Endothelial cell of umbilical vein (primary cell): ENCODE data around the gene LOXHD1. TPM values are rescaled to one million over a fixed set of nuclear protein-coding genes. Genes with fewer than 3 reads are reported as not detected.

Experiments used
- BruUV-seq: library from RNA; stranded (reverse); fragments of 400-500 nt; replicated peaks from 2 replicates; lab custom pipeline; 2021; lab: Mats Ljungman, UMichigan
- CTCF ChIA-PET: fragments of 300-600, 350-600 bp; sonication (Branson Sonifier 250); formaldehyde crosslinking; loops from one replicate; lab custom pipeline; 2021; ENCODE audit warnings: antibody characterized with exemption, inconsistent platforms; lab: Charles Lee
- POLR2A ChIA-PET: fragments of 300-600, 350-600 bp; sonication (Branson Sonifier 250); formaldehyde crosslinking; loops from one replicate; lab custom pipeline; 2021; ENCODE audit warnings: antibody characterized with exemption, inconsistent platforms; lab: Charles Lee
- DNase-seq: peaks from one replicate; pipeline ENCODE4 v3.0.0-alpha.2; 2011; ENCODE audit warnings: low read depth, low spot score
- FAIRE-seq: peaks from 2 replicates; lab custom pipeline; 2011; peaks lifted over from hg19 to GRCh38; lab: Jason Lieb, UNC
- H2AFZ ChIP-seq: 2 replicates; pipeline ENCODE4 v1.6.0; 2012; ENCODE audit warnings: low read depth, low read length, control low read depth, inconsistent platforms
- H3K27ac ChIP-seq: 2 replicates; pipeline ENCODE4 v1.5.1; 2011; ENCODE audit warnings: low read depth, mild to moderate bottlenecking, control low read depth, low read length, moderate library complexity; ENCODE audit not compliant: insufficient read depth
- H3K27me3 ChIP-seq, 2 experiments: 2 replicates each; pipeline versions ENCODE4 v1.6.0 to v1.6.1; 2011; ENCODE audit warnings: low read length in 2 of 2, mixed read lengths in 1 of 2; ENCODE audit not compliant: control insufficient read depth in 2 of 2, insufficient read depth in 2 of 2
- H3K36me3 ChIP-seq, 2 experiments: 2 replicates in 1 of 2; 3 replicates in 1 of 2; pipeline ENCODE4 v1.5.1; 2011; ENCODE audit warnings: low read length in 2 of 2, mild to moderate bottlenecking in 1 of 2, moderate library complexity in 1 of 2; ENCODE audit not compliant: control insufficient read depth in 2 of 2, insufficient read depth in 2 of 2; ENCODE audit errors: extremely low read depth in 1 of 2
- H3K4me1 ChIP-seq: 3 replicates; pipeline ENCODE4 v1.5.1; 2011; ENCODE audit warnings: mild to moderate bottlenecking, low read length; ENCODE audit not compliant: control insufficient read depth, insufficient read depth; ENCODE audit errors: extremely low read depth
- H3K4me2 ChIP-seq: 2 replicates; pipeline ENCODE4 v1.6.1; 2011; ENCODE audit warnings: low read length, control low read depth, mixed read lengths; ENCODE audit not compliant: insufficient read depth
- H3K4me3 ChIP-seq, 3 experiments: fragments of 200-600 bp in 1 of 3; sonication (generic), shearing (Covaris generic) in 1 of 3; replicated peaks in 1 of 3; 2 replicates each; pipeline ENCODE4 v1.5.1; 2011 to 2016; ENCODE audit warnings: control low read depth in 3 of 3, low read length in 3 of 3, mild to moderate bottlenecking in 2 of 3, inconsistent platforms in 1 of 3, low read depth in 1 of 3, moderate library complexity in 1 of 3; ENCODE audit not compliant: insufficient read depth in 1 of 3
- H3K79me2 ChIP-seq: 2 replicates; pipeline ENCODE4 v1.6.0; 2012; ENCODE audit warnings: low read length, inconsistent platforms; ENCODE audit not compliant: control insufficient read depth, insufficient read depth
- H3K9ac ChIP-seq: replicated peaks from 2 replicates; pipeline ENCODE3; 2011; ENCODE audit warnings: low read length, control low read depth; ENCODE audit not compliant: insufficient read depth; ENCODE audit errors: extremely low read depth
- H3K9me1 ChIP-seq: replicated peaks from 3 replicates; pipeline ENCODE4 v1.6.0; 2011; ENCODE audit warnings: mild to moderate bottlenecking, low read length; ENCODE audit not compliant: control insufficient read depth, insufficient read depth; ENCODE audit errors: extremely low read depth
- H3K9me3 ChIP-seq: replicated peaks from 2 replicates; pipeline ENCODE4 v1.5.1; 2012; ENCODE audit warnings: low read length, inconsistent platforms; ENCODE audit not compliant: control insufficient read depth, insufficient read depth
- H4K20me1 ChIP-seq: replicated peaks from 2 replicates; pipeline ENCODE3; 2011; ENCODE audit warnings: mild to moderate bottlenecking, low read length; ENCODE audit not compliant: control insufficient read depth, insufficient read depth; ENCODE audit errors: extremely low read depth
- CTCF ChIP-seq, 2 donors: IDR thresholded peaks; 1 replicate in 1 of 2; 2 replicates in 1 of 2; pipeline ENCODE4 v1.5.1; 2011; ENCODE audit warnings: low read length in 2 of 2, mild to moderate bottlenecking in 2 of 2, moderate library complexity in 2 of 2, control low read depth in 1 of 2, inconsistent platforms in 1 of 2, low read depth in 1 of 2; ENCODE audit not compliant: insufficient read depth in 1 of 2; ENCODE audit errors: extremely low read depth in 1 of 2
- EZH2 ChIP-seq: IDR thresholded peaks from 2 replicates; pipeline ENCODE4 v1.6.1; 2012; ENCODE audit warnings: borderline replicate concordance, low read depth, mild to moderate bottlenecking, moderate library complexity, low read length, inconsistent platforms; ENCODE audit not compliant: severe bottlenecking
- FOS ChIP-seq: IDR thresholded peaks from 2 replicates; pipeline ENCODE4 v1.6.1; 2011; ENCODE audit warnings: mild to moderate bottlenecking, low read length, moderate library complexity, borderline replicate concordance; ENCODE audit not compliant: insufficient read depth
- GATA2 ChIP-seq: IDR thresholded peaks from 2 replicates; pipeline ENCODE4 v1.7.0; 2011; ENCODE audit warnings: low read depth, mild to moderate bottlenecking, moderate library complexity, mixed read lengths, low read length; ENCODE audit not compliant: insufficient read length, insufficient read depth
- JUN ChIP-seq: IDR thresholded peaks from 2 replicates; pipeline ENCODE4 v1.6.1; 2011; ENCODE audit warnings: borderline replicate concordance, low read depth; ENCODE audit not compliant: insufficient read length, insufficient read depth
- MAX ChIP-seq: IDR thresholded peaks from 2 replicates; pipeline ENCODE4 v1.6.1; 2011; ENCODE audit not compliant: insufficient read depth, insufficient read length
- MYC ChIP-seq: IDR thresholded peaks from one replicate; pipeline ENCODE4 v1.6.1; 2011; ENCODE audit warnings: mild to moderate bottlenecking, low read depth, low read length
- POLR2A ChIP-seq: IDR thresholded peaks from 2 replicates; pipeline ENCODE4 v1.6.1; 2012; ENCODE audit warnings: low read depth, mild to moderate bottlenecking, control low read depth, low read length
- POLR2AphosphoS5 ChIP-seq: IDR thresholded peaks from 2 replicates; pipeline ENCODE4 v1.6.1; 2012; ENCODE audit warnings: low read depth, mild to moderate bottlenecking, control low read depth, low read length, moderate library complexity; ENCODE audit not compliant: insufficient read depth
- dilution Hi-C: fragments of 300-500 bp; cut with MboI; formaldehyde crosslinking; loops from one replicate; pipeline ENCODE4 v1.15.0; 2019; ENCODE audit warnings: low sequenced_read_pairs; ENCODE audit not compliant: extremely low pct_ligation_motif_present
- intact Hi-C: fragments of 100-400 bp; cut with micrococcal nuclease; formaldehyde crosslinking; loops from one replicate; pipeline ENCODE4 v1.10.0; 2022
- polyA plus RNA-seq, 4 experiments: library from polyadenylated mRNA; depleted of rRNA in 3 of 4; stranded (reverse) in 3 of 4; unstranded in 1 of 4; fragments of >200 nt; gene quantifications; 2 replicates each; pipeline versions ENCODE4 v1.2.1 to v1.2.3, GENCODE V29; 2011 to 2012; ENCODE audit warnings: missing spikeins in 1 of 4
- total RNA-seq: library from RNA; stranded (reverse); gene quantifications from 2 replicates; pipeline ENCODE4 v1.2.3, GENCODE V29; 2021

The LOXHD1 gene
- total and polyA plus RNA-seq, 2 donors (not counting 3 experiments of a cell fraction or from before 2014, with no cell fraction given) = not detected

- ChIA-PET POLR2A (no interaction called here), CTCF (interaction anchor here (0.6 to 5.0 kb wide), 9 partner anchors 15 to 336 kb away, joined by 3 to 55 read pairs (median 5); a partner anchor contains a TSS)
- H3K79me2 ChIP-seq = no peaks in the 10 kb centered on the region
- H3K27me3 ChIP-seq = no peaks in the 10 kb centered on the region
- H4K20me1 ChIP-seq = no peaks in the 10 kb centered on the region
- H3K9ac ChIP-seq = no peak overlapping the region
- dilution Hi-C loops (no loop called here), intact Hi-C loops (loop anchor here (1.0 kb wide), 4 partner anchors 176 to 334 kb away; no protein-coding TSS in a partner anchor)
- BruUV-seq = no TSS peak
- H3K4me1 ChIP-seq = no peaks in the 10 kb centered on the region
- no peak for FAIRE-seq
- H3K27ac ChIP-seq = no peak overlapping the region
- TF ChIP-seq FOS (no peak), MAX (no peak), GATA2 (no peak), MYC (no peak), EZH2 (no peak), POLR2AphosphoS5 (no peak), JUN (no peak), POLR2A (no peak), CTCF (IDR thresholded peaks at IDR 0.05; ENCODE audit: extremely low read depth in 1 of 2, insufficient read depth in 1 of 2, low read depth in 1 of 2, low read length in 2 of 2) (no peak)
- H3K36me3 ChIP-seq = no peaks in the 10 kb centered on the region
- no peak overlapping the region for H2AFZ ChIP-seq
- no peaks in the 10 kb centered on the region for H3K9me1 ChIP-seq
- H3K4me2 ChIP-seq = no peak overlapping the region
- no peaks in the 10 kb centered on the region for H3K9me3 ChIP-seq
- no peak overlapping the region for H3K4me3 ChIP-seq
- DNase-seq = no peak
These were observed 175.2 kb downstream of the LOXHD1 start for GRCh38 chr18:46481847-46482245.
